Measurements from ENCODE around the gene TSPAN18. TPM values are rescaled to one million over a fixed set of nuclear protein-coding genes. Genes with fewer than 3 reads are reported as not detected.

TSPAN18 gene
- total and polyA plus RNA-seq, 2 experiments from 2014 or later, result 6.0 to 10.6 TPM

GRCh38 chr11:44879432-44879831 lies 152.7 kb downstream of the TSPAN18 start (continued):
- no peak for TF ChIP-seq ZNF462 (CRISPR knock-in tag; IDR thresholded peaks at IDR 0.05)
- no peak for TF ChIP-seq CTCF (conservative IDR thresholded peaks at IDR 0.05; ENCODE audit: low read depth in 2 of 2)
- no peak for TF ChIP-seq CREB1 (CRISPR knock-in tag; IDR thresholded peaks at IDR 0.05; ENCODE audit: low read depth)

GRCh38 chr11:44880511-44880910 lies 153.7 kb downstream of the TSPAN18 start:
- Histone ChIP-seq H3K4me1 (ENCODE audit: insufficient read depth) (peaks cover 33% of the 10 kb centered on the region), H4K20me1 (replicated peaks; ENCODE audit: insufficient read depth) (no peaks in the 10 kb centered on the region), H3K4me2 (no peak overlapping the region), H3K9me2 (ENCODE audit: insufficient read depth) (no peaks in the 10 kb centered on the region), H3K27ac (ENCODE audit: low read depth) (no peak overlapping the region), H2AFZ (no peak overlapping the region), H3K4me3 (no peak overlapping the region), H3K79me2 (replicated peaks; ENCODE audit: insufficient read depth) (no peaks in the 10 kb centered on the region), H3K27me3 (ENCODE audit: insufficient read depth) (no peaks in the 10 kb centered on the region), H3F3A (replicated peaks; ENCODE audit: low read depth) (no peaks in the 10 kb centered on the region), H3K36me3 (ENCODE audit: insufficient read depth) (no peaks in the 10 kb centered on the region)
- no peaks in the 10 kb centered on the region for H3K36me3 Mint-ChIP-seq (ENCODE audit: low read depth)
- H3K27ac Mint-ChIP-seq, result no peak overlapping the region
- no peaks in the 10 kb centered on the region for H3K9me3 Mint-ChIP-seq
- no peak overlapping the region for H3K4me3 Mint-ChIP-seq
- DNase-seq (ENCODE audit: low spot score) (no peak), ATAC-seq (no peak)
- H3K4me1 Mint-ChIP-seq, result peaks cover 22% of the 10 kb centered on the region
- peaks cover 9% of the 10 kb centered on the region for H3K27me3 Mint-ChIP-seq (ENCODE audit: insufficient read depth, low read depth, poor library complexity)
- TF ChIP-seq CREB1 (CRISPR knock-in tag; IDR thresholded peaks at IDR 0.05; ENCODE audit: low read depth), result no peak
- TF ChIP-seq ZNF331 (CRISPR knock-in tag; IDR thresholded peaks at IDR 0.05; ENCODE audit: low read depth), result no peak
- TF ChIP-seq CTCF (conservative IDR thresholded peaks at IDR 0.05; ENCODE audit: low read depth in 2 of 2), result no peak
- no peak for TF ChIP-seq EZH2 (IDR thresholded peaks at IDR 0.05; ENCODE audit: low read depth, unreplicated experiment)
- no peak for TF ChIP-seq NANOG (IDR thresholded peaks at IDR 0.05; ENCODE audit: borderline replicate concordance)
- no peak for TF ChIP-seq REST (IDR thresholded peaks at IDR 0.05; ENCODE audit: unreplicated experiment)
- no peak for TF ChIP-seq ZNF114 (CRISPR knock-in tag; IDR thresholded peaks at IDR 0.05)
- no peak for TF ChIP-seq STAT1 (IDR thresholded peaks at IDR 0.05; ENCODE audit: unreplicated experiment)
- no peak for TF ChIP-seq ETS1 (IDR thresholded peaks at IDR 0.05)

Data from GM23338 (cell line).